G401 (cell line): ENCODE data around the gene PATE4. TPM values are rescaled to one million over a fixed set of nuclear protein-coding genes. Genes with fewer than 3 reads are reported as not detected.

Experiments used
- DNase-seq: peaks from one replicate; pipeline ENCODE4 v3.0.0-alpha.2; 2015; ENCODE audit warnings: low spot score
- in situ Hi-C: cut with HindIII; loops from 2 replicates; pipeline ENCODE4 v1.10.0; 2016; ENCODE audit warnings: low sequenced_read_pairs, mixed read lengths
- total RNA-seq: library from RNA; depleted of rRNA; stranded (reverse); fragments of >200 nt; shearing (Covaris generic); gene quantifications from 2 replicates; pipeline ENCODE4 v1.2.3, GENCODE V29; 2014; rRNA removed

PATE4 gene
- total RNA-seq, 1 experiment from 2014 or later = not detected

- in situ Hi-C loops = no loop called here
- no peak for DNase-seq
Observed at GRCh38 chr11:125883375-125883774, 50.3 kb downstream of the PATE4 start.

DNA sequence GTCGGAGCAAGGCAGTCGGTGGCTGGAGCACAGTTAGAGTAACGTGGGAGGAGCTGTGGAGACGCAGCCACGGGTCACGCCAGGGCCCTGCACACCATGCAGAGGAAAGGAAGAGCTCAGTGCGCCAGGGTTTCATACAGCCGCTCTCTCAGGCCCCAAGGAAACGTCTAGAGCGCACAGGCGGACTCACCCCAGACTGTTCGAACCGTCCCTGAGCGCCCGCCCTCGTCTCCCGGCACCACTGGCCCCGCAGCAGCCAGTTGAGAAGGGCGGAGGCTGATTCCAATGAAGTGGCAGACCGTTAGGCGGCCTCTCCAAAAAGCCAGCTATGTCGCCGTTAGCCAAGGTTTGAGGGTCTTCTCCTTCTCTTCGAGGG is 53.9 kb downstream of the PATE4 start:
- in situ Hi-C loops = no loop called here
- DNase-seq = peak; percentile 41

DNA sequence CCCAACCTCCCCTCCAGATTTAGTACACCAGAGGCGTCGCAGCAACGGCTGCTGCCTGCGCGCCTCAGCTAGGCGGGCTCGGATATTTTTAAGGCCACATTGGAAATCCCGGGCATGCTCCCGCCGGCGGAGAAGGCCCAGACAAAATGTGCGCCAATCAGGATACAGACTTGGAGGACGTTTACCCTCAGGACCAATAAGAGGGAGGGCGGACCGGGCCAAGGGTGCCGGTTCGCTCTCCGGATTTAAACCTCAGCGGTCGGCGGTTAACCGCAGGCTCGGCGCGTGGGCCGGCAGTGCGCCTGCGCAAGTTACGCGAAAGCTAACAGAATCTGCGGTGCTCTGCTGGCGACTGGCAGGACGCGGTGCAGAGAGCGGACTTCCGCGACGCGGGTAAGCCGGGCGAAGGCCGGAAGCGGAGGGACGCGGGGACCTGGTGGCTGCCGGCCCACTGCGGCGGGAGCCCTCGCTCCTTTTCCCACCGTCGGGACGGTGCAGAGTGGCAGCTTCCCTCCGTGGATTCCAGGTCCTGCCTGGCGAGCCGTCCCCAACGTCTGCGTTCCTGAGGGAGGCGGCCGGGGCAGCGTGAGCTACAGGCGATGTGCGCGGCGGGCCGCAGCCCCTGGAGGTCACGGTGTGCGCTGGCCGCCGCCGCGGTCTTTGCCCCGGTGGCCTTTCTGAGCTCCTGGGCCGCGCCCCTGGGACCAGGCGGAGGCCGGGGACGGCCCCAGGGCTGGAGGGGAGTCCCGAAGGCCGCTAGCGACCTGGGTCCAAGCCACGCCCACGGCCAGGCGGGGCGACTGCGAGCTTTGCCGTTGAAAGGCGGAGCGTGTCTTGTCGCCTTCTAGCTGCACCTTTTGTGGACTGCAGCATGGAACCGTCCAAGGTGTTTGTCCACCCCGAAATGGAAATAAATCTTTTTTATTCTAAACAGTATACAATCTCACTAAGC is 54.5 kb downstream of the PATE4 start, which contains the start of gene HYLS1:
HYLS1 (plus strand) TSS at position 296 of the 952 bp plus-strand sequence. CDS start 11,701 bp downstream, outside the sequence.
- DNase-seq = peak; percentile 97
- in situ Hi-C loops = no loop called here

Other genes with a start within 250 kb of the PATE4 start
- 44.1 and 87.2 TPM in 2 replicates for gene STT3A, start 240.5 kb upstream of the PATE4 start, total RNA-seq
- 42.5 and 65.3 TPM in 2 replicates for gene CHEK1, start 208.2 kb upstream of the PATE4 start, total RNA-seq
- gene ACRV1, start 152.5 kb upstream of the PATE4 start, total RNA-seq = not detected in 2 replicates
- gene PATE1, start 87.0 kb upstream of the PATE4 start, total RNA-seq = not detected in 2 replicates
- not detected in 2 replicates for gene PATE2, start 54.5 kb upstream of the PATE4 start, total RNA-seq
- gene PATE3, start 45.2 kb upstream of the PATE4 start, total RNA-seq = not detected in 2 replicates
- 1.4 and 4.3 TPM in 2 replicates for gene HYLS1, start 54.4 kb downstream of the PATE4 start, total RNA-seq
- 12.1 and 16.3 TPM in 2 replicates for gene PUS3, start 69.9 kb downstream of the PATE4 start, total RNA-seq
- gene DDX25, start 71.2 kb downstream of the PATE4 start, total RNA-seq = 0.18 TPM in 1 of 2 replicates, not detected in the other
- not detected in 2 replicates for gene VSIG10L2, start 112.7 kb downstream of the PATE4 start, total RNA-seq
- 1.3 and 12.7 TPM in 2 replicates for gene CDON, start 229.6 kb downstream of the PATE4 start, total RNA-seq